Muscle of back (tissue), 11 donors: ENCODE data around the gene MLN. TPM values are rescaled to one million over a fixed set of nuclear protein-coding genes. Genes with fewer than 3 reads are reported as not detected.

Experiments used
- DNase-seq, 3 donors: peaks; one replicate each; pipeline versions ENCODE4 v3.0.0 to v3.0.0-alpha.2; 2013
- polyA plus RNA-seq, 10 donors: library from polyadenylated mRNA; unstranded; fragments of 120-200 nt; gene quantifications; one replicate each; pipeline ENCODE4 v1.2.1, GENCODE V29; 2013; ENCODE audit not compliant: insufficient read length in 10 of 10

MLN gene
- polyA plus RNA-seq, 10 donors = not detected

DNA sequence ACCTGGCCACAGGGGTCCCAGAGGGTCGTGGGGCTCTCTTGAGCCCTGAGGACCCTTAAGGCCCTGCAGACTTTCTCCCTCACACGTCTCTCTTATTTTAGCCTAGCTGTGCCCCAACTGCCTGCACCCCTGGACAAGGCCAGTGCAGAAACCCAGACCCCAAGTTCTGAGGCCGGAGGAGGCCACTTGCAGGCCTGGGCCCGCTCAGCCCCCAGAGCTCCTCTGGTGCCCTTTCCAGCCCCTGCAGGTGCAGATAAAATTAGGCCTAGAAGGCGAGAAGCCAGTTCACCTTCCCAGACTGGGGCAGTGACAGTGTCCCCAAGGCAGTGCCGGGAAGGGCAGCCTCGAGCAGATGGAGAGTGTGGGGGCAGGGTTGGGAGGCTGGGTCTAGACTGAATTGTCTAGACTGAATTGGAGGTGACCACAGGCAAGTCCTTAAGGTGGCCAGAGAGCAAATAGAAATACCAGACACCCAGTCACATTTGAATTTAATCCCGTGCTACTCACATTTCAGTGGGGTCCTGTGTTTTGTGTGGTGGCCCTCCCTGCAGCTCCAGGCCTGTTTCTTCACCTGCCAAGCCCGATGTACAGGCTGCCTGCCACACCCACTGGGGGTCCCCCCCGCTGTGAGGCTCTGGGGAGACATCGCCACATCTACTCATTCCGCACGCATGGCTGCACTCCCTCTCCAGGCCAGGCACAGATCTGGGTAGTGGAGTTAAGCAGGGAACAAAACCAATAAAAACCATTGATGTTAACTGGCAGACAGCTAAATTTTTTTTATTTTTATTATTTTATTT is 48.5 kb downstream of the MLN start:
- DNase-seq = no peak

DNA sequence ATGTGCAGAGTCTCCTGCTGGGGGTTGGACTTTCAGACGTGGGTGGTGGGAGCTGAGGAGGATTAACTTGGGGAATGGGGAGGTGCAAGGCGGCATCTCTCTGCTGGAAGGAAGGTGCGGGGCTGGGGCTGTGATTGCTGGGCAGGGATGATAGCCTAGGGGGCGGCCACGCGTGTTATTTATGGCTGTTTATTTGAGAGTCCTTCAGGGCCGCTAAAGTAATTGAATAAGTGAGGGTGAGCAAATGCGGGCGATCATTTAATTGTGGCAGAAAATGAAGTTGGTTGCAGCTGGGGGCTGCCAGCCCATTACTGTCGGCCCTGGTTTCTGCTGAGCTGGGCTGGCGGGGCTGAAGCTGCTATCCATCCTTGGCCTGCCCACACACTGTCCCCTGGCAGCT is 49.6 kb downstream of the MLN start:
- DNase-seq = no peak

DNA sequence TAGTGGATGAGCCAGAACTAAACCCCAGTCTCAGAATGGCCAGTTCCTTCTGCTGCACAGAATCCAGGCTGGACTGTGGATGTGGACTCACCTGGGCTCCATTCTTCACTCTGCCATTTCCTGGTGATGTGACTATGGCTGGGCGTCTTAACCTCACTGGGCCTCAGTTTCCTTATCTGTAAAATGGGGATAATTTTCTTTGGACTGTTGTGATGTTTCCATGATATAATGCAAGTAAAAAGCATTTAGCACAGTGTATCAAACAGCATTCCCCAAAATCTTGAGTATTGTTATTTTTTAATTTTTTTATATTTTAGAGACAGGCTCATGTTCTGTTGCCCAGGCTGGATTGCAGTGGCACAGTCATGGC is 51.2 kb downstream of the MLN start:
- no peak for DNase-seq

DNA sequence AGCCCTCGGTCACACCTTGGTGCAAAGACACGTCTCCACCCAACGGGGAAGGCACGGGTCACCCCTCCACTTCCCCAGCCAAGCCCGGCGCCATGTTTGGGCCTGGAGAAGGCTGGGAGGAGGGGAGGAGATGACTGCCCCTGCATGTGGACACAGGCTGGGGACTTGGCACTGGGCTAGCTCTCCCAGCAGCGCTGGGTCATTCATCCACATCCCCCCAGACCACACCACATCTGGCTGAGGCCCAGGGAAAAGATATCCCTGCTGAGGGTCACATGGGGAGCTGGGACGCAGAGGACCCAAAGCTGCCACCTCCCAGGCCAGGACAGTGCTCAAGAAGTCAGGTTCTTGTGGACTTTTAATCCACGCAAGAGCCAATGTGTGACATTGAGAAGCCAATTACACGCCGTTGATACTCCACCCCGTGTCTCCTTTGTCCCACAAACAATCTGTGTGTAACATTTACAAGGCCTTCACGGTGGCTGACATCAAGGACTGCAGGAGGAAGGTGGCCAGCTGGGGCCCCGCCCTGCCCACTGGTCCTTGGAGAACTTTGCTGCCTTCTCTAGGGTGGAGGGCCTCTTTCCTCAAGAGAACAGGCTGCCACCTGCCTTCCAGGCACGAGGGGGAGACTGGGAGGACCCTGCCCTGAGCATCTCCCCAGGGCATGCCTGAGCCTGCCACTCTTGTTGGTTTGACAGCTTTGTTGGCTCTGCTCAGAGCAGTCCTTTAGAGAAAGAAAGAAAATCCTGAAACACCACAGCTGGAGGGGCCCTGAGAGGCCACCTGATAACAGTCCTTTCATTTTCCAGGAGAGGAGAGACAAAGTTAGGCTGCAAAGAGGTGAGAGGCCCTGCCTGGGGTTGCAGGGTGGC is 51.8 kb downstream of the MLN start:
- DNase-seq = no peak

DNA sequence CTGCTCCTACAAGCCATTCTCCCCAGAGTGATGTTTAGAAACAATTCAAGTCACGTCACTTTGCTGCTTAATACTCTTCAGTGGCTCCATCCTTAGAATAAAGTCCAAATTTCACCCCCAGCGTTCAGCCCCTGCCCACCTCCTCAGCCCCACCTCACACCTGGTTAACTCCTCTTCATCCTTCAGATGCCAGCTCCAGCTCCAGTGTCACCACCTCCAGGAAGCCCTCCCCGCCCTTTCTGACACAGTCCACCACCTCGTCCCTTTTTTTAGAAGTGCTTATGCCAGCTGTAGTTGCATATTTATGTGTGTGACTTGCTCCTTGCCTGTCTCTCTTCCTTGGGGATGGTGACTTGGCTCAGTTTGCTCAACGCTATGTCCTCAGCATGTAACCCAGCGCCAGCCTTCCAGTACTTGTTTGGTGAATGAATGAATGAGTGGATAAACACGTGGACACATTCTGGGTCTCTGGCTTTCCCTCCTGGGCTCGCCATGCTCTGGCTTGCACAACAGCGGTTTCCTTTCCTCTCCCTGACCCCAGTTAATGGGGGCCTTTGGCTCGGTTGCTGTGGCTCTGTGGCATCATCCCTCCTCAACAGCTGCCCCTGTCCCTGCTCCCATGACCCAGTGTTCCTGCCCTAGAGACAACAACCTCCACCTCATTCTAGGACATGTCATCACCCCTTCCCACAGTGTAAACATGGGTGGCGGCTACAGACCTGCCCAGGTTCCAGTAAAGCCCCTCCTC is 53.4 kb downstream of the MLN start:
- DNase-seq = no peak

DNA sequence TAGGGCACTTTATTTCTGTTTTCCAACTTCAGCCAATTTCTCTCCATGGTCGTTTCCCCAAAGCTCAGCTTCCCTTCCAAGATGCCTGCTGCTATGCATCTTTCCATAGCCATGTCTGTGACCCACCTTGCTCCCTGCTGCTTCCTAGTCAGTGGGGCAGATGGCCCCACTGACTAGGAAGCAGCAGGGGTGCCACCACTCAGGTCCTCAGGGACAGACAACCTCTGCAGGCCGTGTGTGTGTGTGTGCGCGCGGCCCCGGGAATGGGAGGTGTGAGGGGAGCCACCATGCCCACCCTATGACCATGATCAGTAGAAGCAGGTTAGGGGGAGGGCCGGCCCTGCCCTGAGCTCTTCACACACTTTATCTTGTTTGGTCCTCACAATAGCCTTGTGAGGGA is 54.4 kb downstream of the MLN start:
- no peak for DNase-seq

DNA sequence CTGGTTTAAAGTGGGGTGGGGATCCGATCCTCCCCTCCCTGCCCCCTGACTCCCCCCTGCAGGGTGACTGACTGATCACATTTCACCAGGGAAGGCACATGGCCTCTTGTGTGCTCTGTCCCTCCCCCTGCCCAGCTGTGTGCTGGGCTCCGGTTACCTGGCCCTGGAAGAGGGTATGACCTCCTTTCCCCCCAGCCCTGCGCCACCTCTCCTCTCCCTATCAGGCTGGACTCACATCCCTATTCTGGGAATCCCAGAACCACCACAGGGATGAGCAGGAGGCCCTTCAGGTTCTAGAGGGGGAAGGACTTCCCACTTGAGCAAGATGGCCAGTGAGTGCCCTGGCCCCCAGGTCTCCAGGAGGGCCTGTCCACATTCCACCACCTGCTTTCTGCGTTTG is 55.0 kb downstream of the MLN start:
- DNase-seq = no peak

DNA sequence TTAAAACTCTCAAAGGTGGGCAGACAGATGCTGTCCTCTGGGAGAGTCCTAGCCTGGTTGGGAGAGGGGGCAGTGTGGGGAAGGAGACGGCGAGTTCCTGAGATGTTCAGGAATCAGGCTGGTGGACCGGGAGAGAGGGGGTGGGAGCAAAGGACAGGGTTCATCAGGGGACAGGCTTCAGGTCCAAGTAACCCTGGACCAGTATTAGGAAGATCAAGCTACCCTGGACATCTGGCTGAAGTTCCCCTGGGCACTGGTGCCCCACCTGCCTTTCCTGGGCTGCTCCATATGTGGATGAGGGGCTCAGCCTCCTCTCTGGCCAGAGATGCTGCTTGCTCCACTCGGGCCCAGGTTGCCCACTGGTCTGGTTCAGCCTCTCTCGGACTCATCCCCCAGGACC is 56.0 kb downstream of the MLN start:
- DNase-seq = no peak

DNA sequence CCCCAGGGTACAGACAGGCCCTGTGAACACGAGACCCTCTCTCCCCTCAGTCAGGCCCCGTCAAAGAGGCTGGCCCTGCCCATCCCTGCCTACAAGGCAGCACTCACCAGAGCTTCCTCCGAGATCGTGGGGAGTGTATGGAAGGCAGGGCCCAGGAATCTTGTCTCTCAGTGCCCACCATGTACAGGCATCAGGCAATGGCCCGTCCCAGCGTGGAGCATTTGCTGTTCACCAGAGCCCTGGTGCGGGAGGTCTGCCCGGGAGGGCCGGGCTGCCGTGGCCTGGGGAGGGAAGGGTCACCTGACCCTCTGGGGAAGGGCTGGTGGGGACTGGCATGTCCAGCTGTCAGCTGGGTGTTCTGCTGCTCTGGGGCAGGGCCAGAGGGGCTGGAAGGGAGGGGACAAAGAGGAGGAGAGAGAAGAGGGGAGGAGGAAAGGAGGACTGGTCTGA is 57.1 kb downstream of the MLN start, which contains the start of gene IP6K3:
Gene IP6K3, minus strand, starts transcription at position 255 of the 450 bp plus-strand sequence. CDS start 11,429 bp downstream, outside the sequence.
- DNase-seq = peak; percentile 68 to 77 (median 73)

DNA sequence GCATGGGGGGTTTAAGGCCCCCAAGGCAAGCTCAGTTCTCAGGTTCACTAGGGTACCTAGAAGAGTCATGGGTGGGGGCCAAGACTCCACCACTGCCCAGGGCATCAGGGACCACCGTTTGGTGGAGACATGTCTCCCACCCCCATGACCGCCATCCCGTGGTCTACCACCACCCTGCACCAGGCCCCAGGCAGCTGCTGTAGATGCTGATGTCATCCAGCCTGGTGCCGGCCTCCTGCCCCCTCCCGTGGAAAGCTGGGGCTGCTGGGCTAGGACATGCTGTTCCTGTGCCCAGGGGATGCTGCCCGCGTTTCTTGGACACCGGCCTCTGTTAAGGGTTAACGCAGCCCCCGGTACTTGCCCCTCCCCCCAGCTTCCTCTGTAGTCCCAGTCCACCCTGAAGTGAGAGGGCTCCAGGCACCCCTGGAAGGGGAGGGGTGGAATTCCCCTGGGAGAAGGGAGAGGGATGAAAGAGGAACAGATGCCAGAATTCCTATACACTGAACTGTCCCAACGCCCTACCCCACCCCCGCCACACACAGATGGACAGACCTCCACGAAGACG is 57.7 kb downstream of the MLN start:
- DNase-seq = peak; percentile 40 to 61 (median 59)

DNA sequence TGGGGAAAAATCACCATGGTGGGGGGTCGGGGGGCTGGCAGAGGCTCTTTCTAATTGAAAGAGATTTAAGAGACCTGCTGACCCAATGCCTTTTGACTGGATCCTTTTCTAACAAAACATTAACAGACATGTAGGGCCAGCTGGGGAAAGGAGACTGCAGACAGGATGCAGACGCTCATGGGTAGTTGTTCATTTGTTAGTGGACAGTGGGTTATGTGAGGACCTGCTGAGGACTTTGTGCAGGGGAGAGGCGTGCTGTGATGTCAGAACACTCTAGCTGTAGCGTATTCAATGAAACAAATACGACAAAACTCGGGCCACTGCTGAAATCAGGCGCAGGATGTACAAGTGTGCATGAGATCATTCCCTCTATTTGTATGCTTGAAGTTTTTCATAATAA is 58.3 kb downstream of the MLN start:
- no peak for DNase-seq

DNA sequence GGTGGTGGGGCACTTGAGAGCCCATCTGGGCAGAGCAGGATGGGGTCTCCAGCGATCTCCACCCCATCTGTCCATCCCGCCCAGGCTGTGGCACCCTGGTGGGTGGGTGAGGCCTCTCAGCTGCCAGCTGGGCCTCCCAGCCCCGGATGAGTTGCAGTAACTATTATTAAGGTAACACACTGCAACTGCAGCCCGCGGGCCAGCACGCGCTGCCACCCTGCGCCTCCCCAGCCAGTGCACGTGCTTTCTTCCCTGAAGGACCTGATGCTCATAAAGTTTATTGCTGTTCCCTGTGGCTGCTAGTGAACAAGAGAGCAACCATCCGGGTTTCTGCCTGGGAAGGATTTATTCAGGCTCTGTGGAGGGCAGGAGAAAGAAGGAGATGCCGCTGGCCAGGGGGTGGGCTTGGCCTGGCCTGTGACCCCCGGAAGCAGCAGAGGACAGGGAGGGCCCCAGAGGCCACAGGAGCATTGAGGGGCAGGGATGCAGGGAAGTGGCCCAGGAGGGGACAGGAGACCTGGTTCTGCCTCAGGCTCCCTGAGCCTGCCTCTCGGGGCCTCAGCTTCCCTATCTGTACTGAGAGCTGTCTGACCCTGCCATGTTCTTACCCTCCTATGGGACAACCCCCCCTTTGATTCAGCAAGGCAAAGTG is 58.8 kb downstream of the MLN start:
- DNase-seq = no peak

Other genes with a start within 250 kb of the MLN start
- gene BAK1, start 223.7 kb downstream of the MLN start, polyA plus RNA-seq = 10 to 100 TPM; 14.4 to 20.8 (median 17.3) TPM
- 10 to 100 TPM in 3 of 10 donors, 1 to 10 TPM in 7; 6.3 to 12.6 (median 8.4) TPM for gene ITPR3, start 182.7 kb downstream of the MLN start, polyA plus RNA-seq
- gene UQCC2, start 92.3 kb downstream of the MLN start, polyA plus RNA-seq = 10 to 100 TPM; 55.0 to 85.8 (median 69.2) TPM
- 10 to 100 TPM; 10.5 to 31.0 (median 25.4) TPM for gene IP6K3, start 57.1 kb downstream of the MLN start, polyA plus RNA-seq
- 10 to 100 TPM; 32.5 to 49.2 (median 38.7) TPM for gene LEMD2, start 14.9 kb downstream of the MLN start, polyA plus RNA-seq